OCI-LY7 (cell line): ENCODE data around the gene TAS1R2. TPM values are rescaled to one million over a fixed set of nuclear protein-coding genes. Genes with fewer than 3 reads are reported as not detected.

Experiments used
- BruUV-seq: library from RNA; stranded (reverse); fragments of 400-500 nt; replicated peaks from 2 replicates; lab custom pipeline; 2021; lab: Mats Ljungman, UMichigan
- CTCF ChIA-PET: fragments of 300-600 bp; sonication (Branson Sonifier 250); formaldehyde crosslinking; loops from one replicate; lab custom pipeline; 2022; ENCODE audit warnings: antibody characterized with exemption; ENCODE audit not compliant: unreplicated experiment; lab: Charles Lee
- POLR2A ChIA-PET: fragments of 300-600 bp; sonication (Branson Sonifier 250); formaldehyde crosslinking; loops from one replicate; lab custom pipeline; 2022; ENCODE audit warnings: antibody characterized with exemption; lab: Charles Lee
- DNase-seq: peaks from one replicate; pipeline ENCODE4 v3.0.0-alpha.2; 2015; ENCODE audit warnings: low spot score
- H2AFZ ChIP-seq: fragments of 200-600 bp; sonication (generic), shearing (Covaris generic); 2 replicates; pipeline ENCODE4 v1.6.1; 2014; ENCODE audit warnings: mild to moderate bottlenecking, antibody characterized with exemption, low read length, moderate library complexity
- H3K27ac ChIP-seq: fragments of 200-600 bp; sonication (generic); 2 replicates; pipeline ENCODE4 v1.5.1; 2014; ENCODE audit warnings: mixed run types, low read depth, mild to moderate bottlenecking, moderate library complexity, low read length, inconsistent platforms; ENCODE audit not compliant: poor library complexity, severe bottlenecking
- H3K36me3 ChIP-seq: fragments of 200-600 bp; sonication (generic); 2 replicates; pipeline ENCODE4 v1.6.1; 2014; ENCODE audit warnings: mild to moderate bottlenecking, antibody characterized with exemption, low read length, moderate library complexity, mixed read lengths; ENCODE audit not compliant: insufficient read depth
- H3K4me1 ChIP-seq: fragments of 200-600 bp; sonication (generic); 2 replicates; pipeline ENCODE4 v1.5.1; 2014; ENCODE audit warnings: mild to moderate bottlenecking, low read length; ENCODE audit not compliant: insufficient read depth, poor library complexity, severe bottlenecking
- H3K4me2 ChIP-seq: fragments of 200-600 bp; sonication (generic); 2 replicates; pipeline ENCODE4 v1.6.1; 2014; ENCODE audit warnings: mild to moderate bottlenecking, low read length
- H3K4me3 ChIP-seq: fragments of 200-600 bp; sonication (generic); 2 replicates; pipeline ENCODE4 v1.5.1; 2014; ENCODE audit warnings: mild to moderate bottlenecking, low read depth, low read length; ENCODE audit not compliant: poor library complexity, severe bottlenecking
- H3K79me2 ChIP-seq: fragments of 200-600 bp; sonication (generic); 2 replicates; pipeline ENCODE4 v1.6.1; 2016; ENCODE audit warnings: low read depth, mild to moderate bottlenecking, low read length, moderate library complexity, mixed read lengths; ENCODE audit not compliant: insufficient read depth
- H3K9me2 ChIP-seq: fragments of 200-600 bp; sonication (generic); 2 replicates; pipeline ENCODE4 v1.6.1; 2016; ENCODE audit warnings: mild to moderate bottlenecking, low read length, mixed read lengths; ENCODE audit not compliant: insufficient read depth
- H3K9me3 ChIP-seq: fragments of 200-600 bp; sonication (generic); 2 replicates; pipeline ENCODE4 v1.6.1; 2014; ENCODE audit warnings: mild to moderate bottlenecking, mixed run types, low read length, mixed read lengths
- H4K20me1 ChIP-seq: fragments of 200-600 bp; sonication (generic); 2 replicates; pipeline ENCODE4 v1.6.1; 2014; ENCODE audit warnings: mild to moderate bottlenecking, antibody characterized with exemption, low read length, moderate library complexity, mixed read lengths; ENCODE audit not compliant: insufficient read depth
- CTCF ChIP-seq: fragments of 200-600 bp; sonication (generic); conservative IDR thresholded peaks from 2 replicates; pipeline ENCODE4 v1.5.1; 2014; ENCODE audit warnings: mild to moderate bottlenecking, antibody characterized with exemption, low read length, moderate library complexity, mixed read lengths
- EZH2phosphoT487 ChIP-seq: fragments of 200-600 bp; sonication (generic); IDR thresholded peaks from 2 replicates; pipeline ENCODE4 v1.6.1; 2018; ENCODE audit warnings: low read depth, borderline replicate concordance, mild to moderate bottlenecking, mixed run types, antibody characterized with exemption, low read length, moderate library complexity, mixed read lengths
- intact Hi-C: fragments of 100-400 bp; cut with micrococcal nuclease; formaldehyde crosslinking; loops from one replicate; pipeline ENCODE4 v1.10.0; 2022; ENCODE audit not compliant: unreplicated experiment
- total RNA-seq, 2 experiments: library from RNA; depleted of rRNA in 1 of 2; stranded (reverse); fragments of >200 nt in 1 of 2; shearing (Covaris generic) in 1 of 2; gene quantifications; 2 replicates each; pipeline ENCODE4 v1.2.3, GENCODE V29; 2014 to 2022

TAS1R2 gene
- total RNA-seq, 2 experiments from 2014 or later: not detected

- Histone ChIP-seq H3K36me3 (no peaks in the 10 kb centered on the region), H3K9me2 (no peaks in the 10 kb centered on the region), H3K79me2 (no peaks in the 10 kb centered on the region), H4K20me1 (no peaks in the 10 kb centered on the region), H2AFZ (no peak overlapping the region), H3K4me1 (no peaks in the 10 kb centered on the region), H3K4me2 (no peak overlapping the region), H3K4me3 (no peak overlapping the region), H3K27ac (no peak overlapping the region), H3K9me3 (no peaks in the 10 kb centered on the region)
- intact Hi-C loops: no loop called here
- DNase-seq: no peak
- CTCF ChIA-PET: no interaction called here
- TF ChIP-seq CTCF: no peak
- no peak for TF ChIP-seq EZH2phosphoT487
- POLR2A ChIA-PET: interaction anchor here (0.6 to 1.1 kb wide), 2 partner anchors 18 to 37 kb away, joined by 3 to 7 read pairs; no protein-coding TSS in a partner anchor
- BruUV-seq: no TSS peak
Measured at GRCh38 chr1:18866314-18866713, 6.9 kb upstream of the TAS1R2 start.

GRCh38 chr1:18865176-18865575 lies 5.7 kb upstream of the TAS1R2 start:
- intact Hi-C loops: no loop called here
- no peaks in the 10 kb centered on the region for H3K79me2 ChIP-seq
- ChIA-PET CTCF (no interaction called here), POLR2A (no interaction called here)
- H3K4me2 ChIP-seq: no peak overlapping the region
- H3K4me1 ChIP-seq: no peaks in the 10 kb centered on the region
- no peaks in the 10 kb centered on the region for H3K9me2 ChIP-seq
- H4K20me1 ChIP-seq: no peaks in the 10 kb centered on the region
- no TSS peak for BruUV-seq
- no peak for DNase-seq
- H3K27ac ChIP-seq: no peak overlapping the region
- H3K9me3 ChIP-seq: no peaks in the 10 kb centered on the region
- no peak overlapping the region for H3K4me3 ChIP-seq
- TF ChIP-seq CTCF: no peak
- TF ChIP-seq EZH2phosphoT487: no peak
- H3K36me3 ChIP-seq: no peaks in the 10 kb centered on the region
- no peak overlapping the region for H2AFZ ChIP-seq

DNA sequence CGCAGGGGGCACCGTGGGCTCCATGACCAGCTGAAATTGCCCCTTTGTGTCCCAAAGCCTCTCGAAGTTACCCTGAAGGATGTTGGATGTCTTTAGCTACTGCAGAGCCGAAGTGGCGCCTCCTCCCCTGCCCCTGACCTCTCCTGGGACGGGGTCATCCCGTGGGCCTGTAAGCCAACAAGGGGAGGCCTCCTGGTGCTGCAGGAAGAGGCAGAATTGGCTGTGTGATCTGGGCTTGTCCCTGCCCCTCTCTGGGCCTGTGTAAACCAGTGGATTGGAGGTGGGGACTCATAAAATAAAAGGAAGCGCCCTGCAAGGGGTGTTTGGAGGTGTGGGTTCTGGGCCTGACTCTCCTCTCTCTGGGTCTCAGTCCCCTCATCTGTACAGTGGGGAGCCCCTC lies 2.1 kb upstream of the TAS1R2 start:
- Histone ChIP-seq H2AFZ (no peak overlapping the region), H3K4me2 (no peak overlapping the region), H3K9me3 (no peaks in the 10 kb centered on the region), H3K4me3 (no peak overlapping the region), H3K79me2 (no peaks in the 10 kb centered on the region), H3K4me1 (no peaks in the 10 kb centered on the region), H3K36me3 (no peaks in the 10 kb centered on the region), H3K9me2 (no peaks in the 10 kb centered on the region), H3K27ac (no peak overlapping the region), H4K20me1 (no peaks in the 10 kb centered on the region)
- no TSS peak for BruUV-seq
- ChIA-PET CTCF (no interaction called here), POLR2A (no interaction called here)
- intact Hi-C loops: no loop called here
- DNase-seq: no peak
- TF ChIP-seq EZH2phosphoT487: no peak
- TF ChIP-seq CTCF: no peak
